A673 (cell line): ENCODE measurements around the gene PLCL1.

Source experiments
- EZH2 ChIP-seq: fragments of 200-600 bp; sonication (generic); IDR thresholded peaks from 2 replicates; pipeline ENCODE4 v1.6.1; 2017; ENCODE audit warnings: borderline replicate concordance, low read depth, mild to moderate bottlenecking, mixed read lengths, antibody characterized with exemption, low read length; ENCODE audit not compliant: poor library complexity, severe bottlenecking
- TF ChIP-seq, protein P1 (sequence below): fragments of 300-800, 200-600 bp; sonication (generic); conservative IDR thresholded peaks from 2 replicates; pipeline ENCODE4 v1.5.1; 2017; ENCODE audit warnings: low read depth, mild to moderate bottlenecking, antibody characterized with exemption, low read length, moderate library complexity, mixed read lengths

DNA sequence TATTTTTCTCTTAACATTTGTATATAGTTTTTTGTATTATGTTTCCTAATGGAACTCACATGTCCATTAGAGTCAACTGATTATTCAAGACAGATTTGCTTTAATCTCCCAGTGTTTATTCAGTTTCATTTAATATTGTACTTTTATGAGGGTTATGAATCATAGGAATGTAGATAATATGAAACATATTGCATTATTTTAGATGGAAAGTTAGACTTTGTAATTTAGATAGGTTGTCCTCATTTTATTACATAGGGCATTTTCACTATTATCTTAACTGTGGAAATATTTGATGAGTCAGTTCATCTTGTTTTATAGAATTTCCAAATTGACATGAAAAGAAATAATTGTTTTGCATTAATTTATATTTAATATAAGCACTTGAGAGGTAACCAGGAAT, 240.8 kb downstream of the PLCL1 start:
- TF ChIP-seq, protein P1, sequence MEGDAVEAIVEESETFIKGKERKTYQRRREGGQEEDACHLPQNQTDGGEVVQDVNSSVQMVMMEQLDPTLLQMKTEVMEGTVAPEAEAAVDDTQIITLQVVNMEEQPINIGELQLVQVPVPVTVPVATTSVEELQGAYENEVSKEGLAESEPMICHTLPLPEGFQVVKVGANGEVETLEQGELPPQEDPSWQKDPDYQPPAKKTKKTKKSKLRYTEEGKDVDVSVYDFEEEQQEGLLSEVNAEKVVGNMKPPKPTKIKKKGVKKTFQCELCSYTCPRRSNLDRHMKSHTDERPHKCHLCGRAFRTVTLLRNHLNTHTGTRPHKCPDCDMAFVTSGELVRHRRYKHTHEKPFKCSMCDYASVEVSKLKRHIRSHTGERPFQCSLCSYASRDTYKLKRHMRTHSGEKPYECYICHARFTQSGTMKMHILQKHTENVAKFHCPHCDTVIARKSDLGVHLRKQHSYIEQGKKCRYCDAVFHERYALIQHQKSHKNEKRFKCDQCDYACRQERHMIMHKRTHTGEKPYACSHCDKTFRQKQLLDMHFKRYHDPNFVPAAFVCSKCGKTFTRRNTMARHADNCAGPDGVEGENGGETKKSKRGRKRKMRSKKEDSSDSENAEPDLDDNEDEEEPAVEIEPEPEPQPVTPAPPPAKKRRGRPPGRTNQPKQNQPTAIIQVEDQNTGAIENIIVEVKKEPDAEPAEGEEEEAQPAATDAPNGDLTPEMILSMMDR, result no peak
- no peak for TF ChIP-seq EZH2
